GM19452 (cell line): ENCODE data around the gene PAQR7.
"Not testable (repeated sequence)": the region's sequence is repeated elsewhere in the genome, so short reads cannot be mapped to it uniquely, and the experiment has no call there.

Experiments used
- ATAC-seq: cut with Tn5 transposase; IDR thresholded peaks from one replicate; pipeline ENCODE4 v1.9.1; 2021; ENCODE audit not compliant: unreplicated experiment

PAQR7 gene

GRCh38 chr1:25847929-25848328 lies 27.6 kb downstream of the PAQR7 start:
- ATAC-seq = no peak

GRCh38 chr1:25845664-25846063 lies 29.8 kb downstream of the PAQR7 start:
- ATAC-seq = no peak

- no peak for ATAC-seq
These were observed 30.8 kb downstream of the PAQR7 start for GRCh38 chr1:25844536-25845337.

GRCh38 chr1:25843483-25843882 lies 32.0 kb downstream of the PAQR7 start:
- no peak for ATAC-seq

- not testable (repeated sequence) for ATAC-seq
These were observed 35.7 kb downstream of the PAQR7 start for GRCh38 chr1:25839808-25840207.

GRCh38 chr1:25837262-25837875 lies 38.1 kb downstream of the PAQR7 start:
- ATAC-seq = no peak

GRCh38 chr1:25836695-25837094 lies 38.8 kb downstream of the PAQR7 start:
- ATAC-seq = no peak

- no peak for ATAC-seq
These were observed 40.6 kb downstream of the PAQR7 start for GRCh38 chr1:25834894-25835293.

GRCh38 chr1:25833158-25833557 lies 42.4 kb downstream of the PAQR7 start:
- ATAC-seq = no peak

GRCh38 chr1:25832336-25833037 lies 43.0 kb downstream of the PAQR7 start:
- no peak for ATAC-seq

- ATAC-seq = no peak
These were observed 43.8 kb downstream of the PAQR7 start for GRCh38 chr1:25831569-25832196.

- no peak for ATAC-seq
These were observed 46.5 kb downstream of the PAQR7 start for GRCh38 chr1:25829046-25829445.

- ATAC-seq = no peak
These were observed 47.0 kb downstream of the PAQR7 start for GRCh38 chr1:25828491-25828890.

- ATAC-seq = no peak
These were observed 48.9 kb downstream of the PAQR7 start for GRCh38 chr1:25826571-25826970.

- no peak for ATAC-seq
These were observed 49.9 kb downstream of the PAQR7 start for GRCh38 chr1:25825605-25826004.

GRCh38 chr1:25821630-25822091 lies 53.8 kb downstream of the PAQR7 start:
- no peak for ATAC-seq

- ATAC-seq = no peak
These were observed 54.4 kb downstream of the PAQR7 start for GRCh38 chr1:25821112-25821476.

- peak; percentile 51 for ATAC-seq
These were observed 55.0 kb downstream of the PAQR7 start for GRCh38 chr1:25820247-25821111.

- peak; percentile 75 for ATAC-seq
These were observed 55.8 kb downstream of the PAQR7 start, which contains the start of gene MTFR1L for GRCh38 chr1:25819491-25820246. Gene MTFR1L (plus strand): TSS chr1:25819954. CDS start chr1:25823105, 3,151 bp downstream.

GRCh38 chr1:25818569-25818968 lies 56.9 kb downstream of the PAQR7 start:
- no peak for ATAC-seq
